Small intestine (tissue), 7 donors: ENCODE results near the gene SPTSSA. TPM values are rescaled to one million over a fixed set of nuclear protein-coding genes. Genes with fewer than 3 reads are reported as not detected.
"Not testable (repeated sequence)": the region's sequence is repeated elsewhere in the genome, so short reads cannot be mapped to it uniquely, and the experiment has no call there.

Experiments
- DNase-seq, 2 donors: peaks; one replicate each; pipeline versions ENCODE4 v3.0.0 to v3.0.0-alpha.2; 2013
- FAIRE-seq: peaks from 2 replicates; lab custom pipeline; 2012; peaks lifted over from hg19 to GRCh38; lab: Jason Lieb, UNC
- H3K27ac ChIP-seq, 3 donors: one replicate each; pipeline ENCODE4 v1.5.1; 2013; ENCODE audit warnings: low read length in 2 of 3, mild to moderate bottlenecking in 2 of 3, control low read depth in 1 of 3, inconsistent platforms in 1 of 3, low read depth in 1 of 3, moderate library complexity in 1 of 3
- H3K27me3 ChIP-seq, 3 donors: one replicate each; pipeline ENCODE4 v1.6.1; 2013; ENCODE audit warnings: low read length in 3 of 3, inconsistent platforms in 1 of 3; ENCODE audit not compliant: control insufficient read depth in 3 of 3, insufficient read depth in 3 of 3
- H3K36me3 ChIP-seq, 3 donors: one replicate each; pipeline ENCODE4 v1.6.1; 2013; ENCODE audit warnings: low read length in 3 of 3, inconsistent platforms in 1 of 3, low read depth in 1 of 3, mild to moderate bottlenecking in 1 of 3, moderate library complexity in 1 of 3; ENCODE audit not compliant: control insufficient read depth in 3 of 3, insufficient read depth in 2 of 3
- H3K4me1 ChIP-seq, 3 donors: one replicate each; pipeline ENCODE4 v1.6.1; 2013; ENCODE audit warnings: low read length in 2 of 3, inconsistent platforms in 1 of 3, low read depth in 1 of 3, mild to moderate bottlenecking in 1 of 3, moderate library complexity in 1 of 3; ENCODE audit not compliant: control insufficient read depth in 3 of 3, insufficient read depth in 2 of 3
- H3K4me3 ChIP-seq, 3 donors: one replicate each; pipeline ENCODE4 v1.5.1; 2013; ENCODE audit warnings: low read length in 3 of 3, control low read depth in 1 of 3, inconsistent platforms in 1 of 3, low read depth in 1 of 3, mild to moderate bottlenecking in 1 of 3, moderate library complexity in 1 of 3
- H3K9me3 ChIP-seq, 2 donors: one replicate each; pipeline ENCODE4 v1.6.1; 2013; ENCODE audit warnings: low read depth in 1 of 2, low read length in 1 of 2; ENCODE audit not compliant: control insufficient read depth in 2 of 2, insufficient read depth in 1 of 2
- WGBS, 3 donors: extraction: QIAGEN DNeasy Blood & Tissue Kit; methylation state at CpG; one replicate each; pipeline ENCODE4 v1.1.7; 2013; 5-methylcytosine and 5-hydroxymethylcytosine counted together
- polyA plus RNA-seq, 4 donors: library from polyadenylated mRNA; stranded (reverse) in 3 of 4; unstranded in 1 of 4; fragments of 200-250 nt in 3 of 4; fragments of 120-200 nt in 1 of 4; gene quantifications; one replicate each; pipeline versions ENCODE4 v1.2.1 to v1.2.3, GENCODE V29; 2013
- donor health status: healthy with polysubstance abuse.
- donor health status: control.
- donor health status: control.
- donor health status: Bipolar disorder and iron deficiency.
- donor health status: healthy.

The SPTSSA gene
- polyA plus RNA-seq, 4 donors, result 30.5 to 40.8 (median 36.7) TPM

GRCh38 chr14:34407951-34408350 is 54.1 kb downstream of the SPTSSA start:
- no peak overlapping the region for H3K27ac ChIP-seq
- no peaks in the 10 kb centered on the region for H3K36me3 ChIP-seq
- H3K4me1 ChIP-seq, result no peaks in the 10 kb centered on the region
- no peak overlapping the region for H3K4me3 ChIP-seq
- no peak for FAIRE-seq
- H3K9me3 ChIP-seq, result peaks cover 0 to 19% of the 10 kb centered on the region in 2 donors
- WGBS, 3 donors, result 94 to 100% (median 100%) methylated on average over 1 of the region's 1 CpG
- no peaks in the 10 kb centered on the region for H3K27me3 ChIP-seq
- no peak for DNase-seq

- Histone ChIP-seq H3K4me3 (no peak overlapping the region), H3K36me3 (no peaks in the 10 kb centered on the region), H3K9me3 (peaks cover 0 to 4% of the 10 kb centered on the region in 2 donors), H3K27ac (no peak overlapping the region), H3K4me1 (no peaks in the 10 kb centered on the region), H3K27me3 (no peaks in the 10 kb centered on the region)
- no peak for FAIRE-seq
- no peak for DNase-seq
- 42 to 49% (median 45%) methylated on average over 2 of the region's 2 CpGs for WGBS, 3 donors
Measured at GRCh38 chr14:34404416-34404815, 57.6 kb downstream of the SPTSSA start.

- no peaks in the 10 kb centered on the region for H3K4me1 ChIP-seq
- no peak overlapping the region for H3K27ac ChIP-seq
- FAIRE-seq, result no peak
- H3K36me3 ChIP-seq, result no peaks in the 10 kb centered on the region
- DNase-seq, result no peak
- 48 to 68% (median 61%) methylated on average over 5 of the region's 5 CpGs for WGBS, 3 donors
- H3K27me3 ChIP-seq, result no peaks in the 10 kb centered on the region
- peaks cover 0 to 2% of the 10 kb centered on the region in 2 donors for H3K9me3 ChIP-seq
- no peak overlapping the region for H3K4me3 ChIP-seq
Measured at GRCh38 chr14:34403646-34404045, 58.4 kb downstream of the SPTSSA start.

GRCh38 chr14:34398024-34398423 is 64.0 kb downstream of the SPTSSA start:
- DNase-seq (no peak), FAIRE-seq (no peak)
- H3K9me3 ChIP-seq, result no peaks in the 10 kb centered on the region
- no peaks in the 10 kb centered on the region for H3K4me1 ChIP-seq
- H3K36me3 ChIP-seq, result no peaks in the 10 kb centered on the region
- no peaks in the 10 kb centered on the region for H3K27me3 ChIP-seq
- WGBS, 3 donors, result 26 to 82% (median 54%) methylated on average over 3 of the region's 3 CpGs
- no peak overlapping the region for H3K27ac ChIP-seq
- no peak overlapping the region for H3K4me3 ChIP-seq

- no peak for FAIRE-seq
- Histone ChIP-seq H3K4me1 (no peaks in the 10 kb centered on the region), H3K27ac (no peak overlapping the region), H3K27me3 (no peaks in the 10 kb centered on the region), H3K9me3 (peaks cover 0 to 10% of the 10 kb centered on the region in 2 donors), H3K4me3 (no peak overlapping the region), H3K36me3 (no peaks in the 10 kb centered on the region)
- WGBS, 3 donors, result 70 to 79% (median 76%) methylated on average over 4 of the region's 4 CpGs
- no peak for DNase-seq
Measured at GRCh38 chr14:34387974-34388516, 74.0 kb downstream of the SPTSSA start.

GRCh38 chr14:34386865-34387485 is 75.1 kb downstream of the SPTSSA start:
- Histone ChIP-seq H3K27ac (no peak overlapping the region), H3K9me3 (peaks cover 0 to 10% of the 10 kb centered on the region in 2 donors), H3K4me1 (no peaks in the 10 kb centered on the region), H3K27me3 (no peaks in the 10 kb centered on the region), H3K36me3 (no peaks in the 10 kb centered on the region), H3K4me3 (no peak overlapping the region)
- FAIRE-seq, result no peak
- 47 to 65% (median 53%) methylated on average over 5 of the region's 5 CpGs for WGBS, 3 donors
- no peak for DNase-seq

- H3K27me3 ChIP-seq, H3K4me3 ChIP-seq, FAIRE-seq, H3K9me3 ChIP-seq, H3K27ac ChIP-seq, H3K36me3 ChIP-seq, H3K4me1 ChIP-seq, DNase-seq: not testable (repeated sequence)
Measured at GRCh38 chr14:34385881-34386280, 76.2 kb downstream of the SPTSSA start.

GRCh38 chr14:34383839-34384238 is 78.2 kb downstream of the SPTSSA start:
- no peak for FAIRE-seq
- peaks cover 0 to under 1% of the 10 kb centered on the region in 2 donors for H3K9me3 ChIP-seq
- peaks cover 0 to 5% (median 0%) of the 10 kb centered on the region in 3 donors for H3K4me1 ChIP-seq
- H3K36me3 ChIP-seq, result no peaks in the 10 kb centered on the region
- WGBS, 3 donors, result 67 to 78% (median 71%) methylated on average over 2 of the region's 2 CpGs
- no peak for DNase-seq
- no peak overlapping the region for H3K4me3 ChIP-seq
- H3K27ac ChIP-seq, result no peak overlapping the region
- no peaks in the 10 kb centered on the region for H3K27me3 ChIP-seq
